Measurements from ENCODE around the gene KCNH5.

The KCNH5 gene

GRCh38 chr14:62938778-62939177 is 106.5 kb downstream of the KCNH5 start:
- H3K4me3 ChIP-seq (ENCODE audit: low read depth, low read length), result no peak overlapping the region
- TF ChIP-seq, protein P1, sequence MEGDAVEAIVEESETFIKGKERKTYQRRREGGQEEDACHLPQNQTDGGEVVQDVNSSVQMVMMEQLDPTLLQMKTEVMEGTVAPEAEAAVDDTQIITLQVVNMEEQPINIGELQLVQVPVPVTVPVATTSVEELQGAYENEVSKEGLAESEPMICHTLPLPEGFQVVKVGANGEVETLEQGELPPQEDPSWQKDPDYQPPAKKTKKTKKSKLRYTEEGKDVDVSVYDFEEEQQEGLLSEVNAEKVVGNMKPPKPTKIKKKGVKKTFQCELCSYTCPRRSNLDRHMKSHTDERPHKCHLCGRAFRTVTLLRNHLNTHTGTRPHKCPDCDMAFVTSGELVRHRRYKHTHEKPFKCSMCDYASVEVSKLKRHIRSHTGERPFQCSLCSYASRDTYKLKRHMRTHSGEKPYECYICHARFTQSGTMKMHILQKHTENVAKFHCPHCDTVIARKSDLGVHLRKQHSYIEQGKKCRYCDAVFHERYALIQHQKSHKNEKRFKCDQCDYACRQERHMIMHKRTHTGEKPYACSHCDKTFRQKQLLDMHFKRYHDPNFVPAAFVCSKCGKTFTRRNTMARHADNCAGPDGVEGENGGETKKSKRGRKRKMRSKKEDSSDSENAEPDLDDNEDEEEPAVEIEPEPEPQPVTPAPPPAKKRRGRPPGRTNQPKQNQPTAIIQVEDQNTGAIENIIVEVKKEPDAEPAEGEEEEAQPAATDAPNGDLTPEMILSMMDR (IDR thresholded peaks at IDR 0.05; ENCODE audit: control insufficient read depth, extremely low read depth, insufficient read depth), result no peak
- DNase-seq (ENCODE audit: low read depth), result no peak

- no peak overlapping the region for H3K4me3 ChIP-seq (ENCODE audit: low read depth, low read length)
- TF ChIP-seq, protein P1 (IDR thresholded peaks at IDR 0.05; ENCODE audit: control insufficient read depth, extremely low read depth, insufficient read depth), result no peak
- DNase-seq (ENCODE audit: low read depth), result no peak
These were observed 110.8 kb downstream of the KCNH5 start for GRCh38 chr14:62934439-62934838.

DNA sequence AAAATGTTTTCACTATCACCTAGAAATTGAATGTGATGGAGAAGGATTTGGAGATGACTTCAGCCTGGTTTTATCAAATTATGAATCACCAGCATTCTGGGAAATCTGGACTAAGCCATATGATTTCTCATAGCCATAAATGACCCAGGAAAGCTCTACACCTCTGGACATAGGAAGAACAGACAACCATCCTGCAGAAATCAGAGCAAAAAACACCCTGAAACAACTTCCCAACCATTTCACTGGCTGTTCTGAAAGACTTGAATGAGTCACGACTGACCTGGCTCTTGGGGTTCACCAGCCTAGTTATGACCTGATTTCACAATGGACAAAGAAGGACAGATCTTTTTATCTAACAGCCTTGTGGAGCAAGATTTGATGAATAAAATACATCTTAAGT is 123.8 kb downstream of the KCNH5 start:
- DNase-seq (ENCODE audit: low read depth), result no peak
- no peak overlapping the region for H3K4me3 ChIP-seq (ENCODE audit: low read depth, low read length)
- TF ChIP-seq, protein P1 (IDR thresholded peaks at IDR 0.05; ENCODE audit: control insufficient read depth, extremely low read depth, insufficient read depth), result no peak

- DNase-seq (ENCODE audit: low read depth), result no peak
- TF ChIP-seq, protein P1 (IDR thresholded peaks at IDR 0.05; ENCODE audit: control insufficient read depth, extremely low read depth, insufficient read depth), result no peak
These were observed 128.7 kb downstream of the KCNH5 start for GRCh38 chr14:62916551-62916950.

DNA sequence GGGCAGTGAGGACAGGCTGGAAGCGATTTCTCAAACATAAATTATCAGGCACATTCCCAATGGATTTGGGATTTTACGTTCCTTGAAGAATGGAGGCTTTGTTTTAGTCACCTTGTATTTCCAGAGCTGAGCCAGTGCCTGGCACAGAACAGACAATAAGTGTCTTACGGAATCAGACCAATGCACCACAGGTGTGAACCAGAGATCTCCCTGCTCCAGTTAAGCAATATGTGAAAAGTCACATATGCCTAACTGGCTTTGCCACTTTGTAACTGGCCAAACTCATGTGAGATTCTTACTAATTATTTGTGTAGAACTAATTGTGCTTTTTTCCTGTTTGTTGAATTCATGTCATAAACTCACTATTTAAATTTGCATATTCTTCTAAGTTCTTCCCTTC is 130.4 kb downstream of the KCNH5 start:
- H3K4me3 ChIP-seq (ENCODE audit: low read depth, low read length), result no peak overlapping the region
- DNase-seq (ENCODE audit: low read depth), result no peak
- TF ChIP-seq, protein P1 (IDR thresholded peaks at IDR 0.05; ENCODE audit: control insufficient read depth, extremely low read depth, insufficient read depth), result no peak

More at GRCh38 chr14:62916551-62916950, 128.7 kb downstream of the KCNH5 start:
- H3K4me3 ChIP-seq (ENCODE audit: low read depth, low read length), result no peak overlapping the region

GRCh38 chr14:62914025-62914424 is 131.2 kb downstream of the KCNH5 start:
- no peak overlapping the region for H3K4me3 ChIP-seq (ENCODE audit: low read depth, low read length)
- no peak for DNase-seq (ENCODE audit: low read depth)
- TF ChIP-seq, protein P1 (IDR thresholded peaks at IDR 0.05; ENCODE audit: control insufficient read depth, extremely low read depth, insufficient read depth), result no peak

- DNase-seq (ENCODE audit: low read depth), result no peak
- TF ChIP-seq, protein P1 (IDR thresholded peaks at IDR 0.05; ENCODE audit: control insufficient read depth, extremely low read depth, insufficient read depth), result no peak
- no peak overlapping the region for H3K4me3 ChIP-seq (ENCODE audit: low read depth, low read length)
These were observed 136.8 kb downstream of the KCNH5 start for GRCh38 chr14:62908506-62908905.
